OCI-LY1 (cell line): ENCODE data around the gene USP46.

Source experiments
- H2AFZ ChIP-seq: fragments of 200-600 bp; sonication (generic), shearing (Covaris generic); 2 replicates; pipeline ENCODE4 v1.6.0; 2014; ENCODE audit warnings: antibody characterized with exemption, mild to moderate bottlenecking, low read length
- H3F3A ChIP-seq: fragments of 200-600 bp; sonication (generic), shearing (Covaris generic); 2 replicates; pipeline ENCODE4 v1.6.0; 2014; ENCODE audit warnings: mild to moderate bottlenecking, antibody characterized with exemption, low read length, moderate library complexity; ENCODE audit not compliant: insufficient read depth
- H3K27ac ChIP-seq: fragments of 200-600 bp; sonication (generic); 2 replicates; pipeline ENCODE4 v1.5.1; 2014; ENCODE audit warnings: low read length, mixed run types, mild to moderate bottlenecking, low read depth; ENCODE audit not compliant: poor library complexity, severe bottlenecking
- H3K27me3 ChIP-seq: fragments of 200-600 bp; sonication (generic); 2 replicates; pipeline ENCODE4 v1.6.0; 2014; ENCODE audit warnings: antibody characterized with exemption, mild to moderate bottlenecking, low read length, moderate library complexity; ENCODE audit not compliant: insufficient read depth
- H3K36me3 ChIP-seq: fragments of 200-600 bp; sonication (generic); 2 replicates; pipeline ENCODE4 v1.6.1; 2014; ENCODE audit warnings: mild to moderate bottlenecking, antibody characterized with exemption, low read length, moderate library complexity, mixed read lengths; ENCODE audit not compliant: insufficient read depth
- H3K4me1 ChIP-seq: fragments of 200-600 bp; sonication (generic); 2 replicates; pipeline ENCODE4 v1.5.1; 2014; ENCODE audit warnings: mild to moderate bottlenecking, low read length, moderate library complexity; ENCODE audit not compliant: insufficient read depth, severe bottlenecking
- H3K4me2 ChIP-seq: fragments of 200-600 bp; sonication (generic), shearing (Covaris generic); 2 replicates; pipeline ENCODE4 v1.6.1; 2014; ENCODE audit warnings: low read length
- H3K4me3 ChIP-seq: fragments of 200-600 bp; sonication (generic); 2 replicates; pipeline ENCODE4 v1.5.1; 2014; ENCODE audit warnings: low read length, low read depth, mild to moderate bottlenecking, mixed read lengths; ENCODE audit not compliant: poor library complexity, severe bottlenecking
- H3K79me2 ChIP-seq: fragments of 200-600 bp; shearing (Covaris generic); 2 replicates; pipeline ENCODE4 v1.6.1; 2016; ENCODE audit warnings: mixed run types, low read length, mixed read lengths; ENCODE audit not compliant: insufficient read depth
- H3K9ac ChIP-seq: fragments of 200-600 bp; sonication (generic), shearing (Covaris generic); 2 replicates; pipeline ENCODE4 v1.6.1; 2014; ENCODE audit warnings: mild to moderate bottlenecking, low read length, mixed read lengths
- H3K9me2 ChIP-seq: fragments of 200-600 bp; sonication (generic), shearing (Covaris generic); 2 replicates; pipeline ENCODE4 v1.6.1; 2014; ENCODE audit warnings: low read depth, mild to moderate bottlenecking, low read length, mixed read lengths
- H3K9me3 ChIP-seq: fragments of 200-600 bp; shearing (Covaris generic); 2 replicates; pipeline ENCODE4 v1.6.1; 2014; ENCODE audit warnings: low read length, mixed read lengths
- H4K20me1 ChIP-seq: fragments of 200-600 bp; sonication (generic), shearing (Covaris generic); 2 replicates; pipeline ENCODE4 v1.6.0; 2016; ENCODE audit warnings: mild to moderate bottlenecking, low read length; ENCODE audit not compliant: insufficient read depth
- CTCF ChIP-seq: fragments of 200-600 bp; sonication (generic), shearing (Covaris generic); IDR thresholded peaks from 2 replicates; pipeline ENCODE4 v1.5.1; 2017; ENCODE audit warnings: mild to moderate bottlenecking, antibody characterized with exemption, low read length, moderate library complexity, mixed read lengths
- EZH2 ChIP-seq: fragments of 200-600 bp; sonication (generic), shearing (Covaris generic); IDR thresholded peaks from 2 replicates; pipeline ENCODE4 v1.8.0; 2017; ENCODE audit warnings: borderline replicate concordance, mixed run types, mild to moderate bottlenecking, antibody characterized with exemption, low read length, moderate library complexity, mixed read lengths

USP46 gene

GRCh38 chr4:52684896-52685295 is 25.8 kb upstream of the USP46 start:
- Histone ChIP-seq H3K4me2 (no peak overlapping the region), H3F3A (no peaks in the 10 kb centered on the region), H3K9me3 (no peaks in the 10 kb centered on the region), H3K4me1 (no peaks in the 10 kb centered on the region), H3K79me2 (no peaks in the 10 kb centered on the region), H3K9me2 (no peaks in the 10 kb centered on the region), H2AFZ (no peak overlapping the region), H4K20me1 (no peaks in the 10 kb centered on the region), H3K9ac (no peak overlapping the region), H3K36me3 (no peaks in the 10 kb centered on the region), H3K27me3 (no peaks in the 10 kb centered on the region), H3K4me3 (no peak overlapping the region), H3K27ac (no peak overlapping the region)
- TF ChIP-seq CTCF: no peak

GRCh38 chr4:52680381-52680780 is 21.3 kb upstream of the USP46 start:
- no peaks in the 10 kb centered on the region for H3K27me3 ChIP-seq
- no peaks in the 10 kb centered on the region for H3K79me2 ChIP-seq
- H3K4me2 ChIP-seq: no peak overlapping the region
- H3K4me3 ChIP-seq: no peak overlapping the region
- no peaks in the 10 kb centered on the region for H3F3A ChIP-seq
- no peaks in the 10 kb centered on the region for H3K4me1 ChIP-seq
- H3K9me2 ChIP-seq: no peaks in the 10 kb centered on the region
- H3K9ac ChIP-seq: no peak overlapping the region
- no peaks in the 10 kb centered on the region for H4K20me1 ChIP-seq
- no peaks in the 10 kb centered on the region for H3K9me3 ChIP-seq
- no peaks in the 10 kb centered on the region for H3K36me3 ChIP-seq
- no peak overlapping the region for H2AFZ ChIP-seq
- TF ChIP-seq CTCF: no peak
- no peak for TF ChIP-seq EZH2
- no peak overlapping the region for H3K27ac ChIP-seq

- no peak overlapping the region for H3K4me3 ChIP-seq
- H2AFZ ChIP-seq: no peak overlapping the region
- H3K27ac ChIP-seq: no peak overlapping the region
- H3K4me2 ChIP-seq: no peak overlapping the region
- TF ChIP-seq EZH2: no peak
- TF ChIP-seq CTCF: no peak
- H3K4me1 ChIP-seq: no peaks in the 10 kb centered on the region
- no peaks in the 10 kb centered on the region for H4K20me1 ChIP-seq
- H3K9ac ChIP-seq: no peak overlapping the region
- H3K36me3 ChIP-seq: no peaks in the 10 kb centered on the region
- H3K79me2 ChIP-seq: no peaks in the 10 kb centered on the region
- H3K9me3 ChIP-seq: no peaks in the 10 kb centered on the region
- H3K27me3 ChIP-seq: no peaks in the 10 kb centered on the region
- H3K9me2 ChIP-seq: no peaks in the 10 kb centered on the region
- no peaks in the 10 kb centered on the region for H3F3A ChIP-seq
Observed at GRCh38 chr4:52676536-52676935, 17.4 kb upstream of the USP46 start.
